Stimulated activated CD8-positive, alpha-beta memory T cell treated with anti-CD3 and anti-CD28 coated beads, Interleukin-4, amount 100 ng/mL, for 4 hours (primary cell): ENCODE results near the gene HSDL1.

ENCODE experiments used
- DNase-seq, 2 donors: peaks; one replicate each; pipeline ENCODE4 v3.0.0-alpha.2; 2020; ENCODE audit warnings: low read depth in 2 of 2, low spot score in 1 of 2

The HSDL1 gene

DNA sequence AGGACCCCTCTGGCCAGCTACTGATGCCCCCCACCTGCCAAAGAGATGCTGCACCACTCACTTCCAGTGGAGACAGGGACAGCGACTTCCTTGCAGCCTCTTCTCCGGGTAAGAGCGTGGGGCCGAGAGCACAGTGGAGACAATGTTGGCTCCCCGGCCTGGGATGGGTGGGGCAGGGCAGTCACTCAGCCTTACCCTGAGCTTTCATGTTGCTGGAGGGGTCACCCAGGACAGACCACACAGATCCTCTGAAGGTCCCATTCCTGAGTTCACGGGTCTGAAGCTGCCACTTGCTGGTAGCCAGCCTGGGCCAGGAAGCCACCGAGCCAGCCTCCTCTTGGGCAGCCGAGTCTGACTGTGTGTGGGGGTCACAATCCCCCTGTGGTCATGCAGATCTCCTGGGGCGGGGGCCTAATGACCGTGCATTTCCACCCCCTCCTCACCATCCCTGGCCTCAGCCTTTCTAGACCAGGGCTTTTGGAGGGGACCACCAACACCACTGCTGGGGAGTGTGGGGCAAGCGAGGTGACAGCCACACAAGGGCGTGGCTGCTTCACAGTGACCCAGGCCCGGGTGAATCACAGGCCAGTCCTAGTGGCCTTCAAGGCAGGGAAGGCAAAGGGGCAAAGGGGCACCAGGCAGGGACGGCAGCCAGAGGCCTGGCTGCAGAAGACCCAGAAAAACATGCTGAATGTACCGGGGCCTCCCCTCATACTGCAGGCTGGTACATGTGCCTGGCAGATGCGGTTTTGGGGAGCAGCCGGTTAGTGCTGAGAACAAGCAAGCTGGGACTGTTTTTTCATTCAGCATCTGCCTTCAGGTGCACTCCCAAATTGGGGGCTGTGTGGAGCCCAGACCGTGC is 31.4 kb upstream of the HSDL1 start:
- no peak for DNase-seq

- peak in 1 of 2 donors; percentile 31 for DNase-seq
These were observed 30.5 kb upstream of the HSDL1 start for GRCh38 chr16:84175350-84176081.

- no peak for DNase-seq
These were observed 29.4 kb upstream of the HSDL1 start for GRCh38 chr16:84174396-84174795.

DNA sequence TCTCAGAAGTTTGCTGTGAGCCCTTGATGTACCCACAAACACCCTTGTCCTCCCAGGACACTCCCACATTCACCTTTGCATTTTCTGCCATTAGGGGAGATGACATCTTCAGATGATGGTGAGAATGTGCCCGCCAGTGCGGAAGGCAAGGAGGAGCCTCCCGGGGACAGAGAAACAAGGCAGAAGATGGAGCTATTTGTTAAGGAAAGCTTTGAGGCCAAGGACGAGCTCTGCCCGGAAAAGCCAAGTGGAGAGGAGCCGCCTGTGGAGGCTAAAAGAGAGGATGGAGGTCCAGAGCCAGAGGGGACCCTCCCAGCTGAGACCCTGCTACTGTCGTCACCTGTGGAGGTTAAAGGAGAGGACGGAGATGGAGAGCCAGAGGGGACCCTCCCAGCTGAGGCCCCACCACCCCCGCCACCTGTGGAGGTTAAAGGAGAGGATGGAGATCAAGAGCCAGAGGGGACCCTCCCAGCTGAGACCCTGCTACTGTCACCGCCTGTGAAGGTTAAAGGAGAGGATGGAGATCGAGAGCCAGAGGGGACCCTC is 24.9 kb upstream of the HSDL1 start:
- no peak for DNase-seq

GRCh38 chr16:84166796-84167695 is 22.1 kb upstream of the HSDL1 start:
- no peak for DNase-seq

DNA sequence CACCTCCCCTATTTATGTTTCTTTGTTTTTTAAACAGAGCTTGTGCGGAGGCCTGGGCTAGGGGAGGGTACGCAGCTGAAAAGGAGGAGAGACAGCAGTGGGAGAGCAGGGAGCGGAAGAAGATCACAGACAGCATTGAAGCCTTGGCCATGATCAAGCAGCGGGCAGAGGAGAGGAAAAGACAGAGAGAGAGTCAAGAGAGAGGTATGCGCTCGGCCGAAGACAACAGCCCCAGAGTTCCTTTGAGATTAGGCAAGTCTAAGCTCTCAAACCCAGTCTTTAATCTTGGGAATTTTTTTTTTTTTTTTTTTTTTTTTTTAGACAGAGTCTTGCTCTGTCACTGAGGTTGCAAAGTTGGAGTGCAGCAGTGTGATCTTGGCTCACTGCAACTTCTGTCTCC is 20.8 kb upstream of the HSDL1 start:
- DNase-seq = no peak

DNA sequence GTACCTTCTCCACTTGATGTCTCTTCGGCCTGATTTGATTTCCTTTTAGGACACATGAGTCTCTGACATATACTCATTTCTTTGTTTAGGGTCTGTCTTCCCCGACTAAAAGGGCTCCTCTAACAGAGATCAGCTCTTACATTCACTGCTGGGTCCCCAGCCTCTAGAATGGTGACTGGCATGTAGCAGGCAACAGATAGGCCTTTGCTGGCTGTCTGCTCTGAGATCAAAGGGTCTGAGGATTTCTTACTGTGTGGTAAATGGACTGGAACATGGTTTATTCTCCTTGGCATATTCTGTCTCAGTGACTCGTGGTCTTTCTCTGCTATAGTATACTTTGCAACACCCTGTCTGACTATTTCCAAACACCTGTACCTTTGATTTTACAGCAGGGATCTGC is 16.8 kb upstream of the HSDL1 start:
- no peak for DNase-seq

DNA sequence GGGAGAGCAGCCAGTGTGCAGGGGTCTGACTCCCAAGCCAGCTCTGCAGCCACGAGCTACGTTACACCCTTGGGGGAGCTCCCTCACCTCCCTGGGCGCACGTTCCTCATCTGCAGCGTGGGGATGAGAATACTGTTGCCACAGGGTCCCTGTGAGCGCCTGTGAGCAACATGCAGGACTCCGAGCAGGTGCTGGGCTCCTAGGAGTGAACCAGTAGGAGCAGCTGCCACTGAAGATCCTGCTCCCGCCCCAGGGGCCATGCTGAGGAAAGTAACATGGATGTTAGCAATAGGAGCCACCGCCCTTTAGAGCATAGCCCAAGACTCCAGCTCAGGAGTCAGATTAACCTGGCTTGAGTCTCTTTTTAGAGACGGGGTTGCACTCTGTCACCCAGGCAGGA is 16.1 kb upstream of the HSDL1 start:
- no peak for DNase-seq

- DNase-seq = no peak
These were observed 14.8 kb upstream of the HSDL1 start for GRCh38 chr16:84159800-84160199.

DNA sequence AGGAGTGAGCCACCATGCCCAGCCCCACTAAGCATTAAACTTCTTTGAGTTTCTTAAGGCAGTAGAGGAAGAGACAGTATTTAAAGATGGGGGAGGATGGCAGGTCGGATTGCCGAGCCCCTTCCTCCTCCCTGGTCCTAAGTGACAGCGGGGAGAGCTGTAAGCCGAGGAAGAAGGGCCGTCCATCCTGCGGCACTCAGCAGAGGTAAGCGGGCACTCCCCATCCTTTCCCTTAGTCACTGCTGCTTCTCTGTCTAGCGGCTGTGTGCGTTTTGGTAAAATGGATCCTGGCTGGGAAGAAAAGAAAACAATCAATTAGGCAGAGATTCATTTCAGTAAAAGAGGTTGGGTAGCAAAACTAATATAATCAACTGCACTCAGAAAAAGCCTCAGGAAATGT is 14.0 kb upstream of the HSDL1 start:
- DNase-seq = no peak

- DNase-seq = no peak
These were observed 11.4 kb upstream of the HSDL1 start for GRCh38 chr16:84156342-84156784.

DNA sequence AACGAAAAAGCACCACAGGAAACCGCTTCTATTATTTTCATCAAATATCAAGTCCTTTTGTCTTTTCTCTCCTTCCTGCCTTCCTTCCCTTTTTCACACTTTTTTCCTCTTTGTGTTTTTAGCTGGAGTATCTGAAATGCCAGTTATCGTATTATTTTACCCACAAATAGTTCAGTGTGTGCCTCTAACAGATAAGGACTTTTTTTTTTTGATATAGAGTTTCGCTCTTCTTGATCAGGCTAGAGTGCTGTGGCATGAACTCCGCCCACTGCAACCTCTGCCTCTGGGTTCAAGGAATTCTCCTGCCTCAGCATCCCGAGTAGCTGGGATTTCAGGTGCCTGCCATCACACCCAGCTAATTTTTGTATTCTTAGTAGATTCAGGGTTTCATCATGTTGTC is 10.8 kb upstream of the HSDL1 start:
- no peak for DNase-seq

DNA sequence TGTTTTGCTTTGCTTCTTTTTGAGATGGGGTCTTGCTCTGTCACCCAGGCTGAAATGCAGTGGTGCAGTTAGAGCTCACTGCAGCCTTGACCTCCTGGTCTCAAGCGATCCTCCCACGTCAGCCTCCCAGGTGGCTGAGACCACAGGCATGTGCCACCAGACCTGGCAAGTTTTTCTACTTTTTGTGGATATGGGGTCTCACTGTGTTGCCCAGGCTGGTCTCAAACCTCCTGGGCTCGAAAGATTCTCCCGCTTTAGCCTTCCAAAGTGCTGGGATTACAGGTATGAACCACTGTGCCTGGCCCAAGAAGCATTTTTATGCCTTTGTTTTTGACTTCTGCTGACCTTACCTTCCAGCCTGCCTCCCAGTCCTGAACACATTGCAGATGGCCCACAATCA is 10.2 kb upstream of the HSDL1 start:
- no peak for DNase-seq

DNA sequence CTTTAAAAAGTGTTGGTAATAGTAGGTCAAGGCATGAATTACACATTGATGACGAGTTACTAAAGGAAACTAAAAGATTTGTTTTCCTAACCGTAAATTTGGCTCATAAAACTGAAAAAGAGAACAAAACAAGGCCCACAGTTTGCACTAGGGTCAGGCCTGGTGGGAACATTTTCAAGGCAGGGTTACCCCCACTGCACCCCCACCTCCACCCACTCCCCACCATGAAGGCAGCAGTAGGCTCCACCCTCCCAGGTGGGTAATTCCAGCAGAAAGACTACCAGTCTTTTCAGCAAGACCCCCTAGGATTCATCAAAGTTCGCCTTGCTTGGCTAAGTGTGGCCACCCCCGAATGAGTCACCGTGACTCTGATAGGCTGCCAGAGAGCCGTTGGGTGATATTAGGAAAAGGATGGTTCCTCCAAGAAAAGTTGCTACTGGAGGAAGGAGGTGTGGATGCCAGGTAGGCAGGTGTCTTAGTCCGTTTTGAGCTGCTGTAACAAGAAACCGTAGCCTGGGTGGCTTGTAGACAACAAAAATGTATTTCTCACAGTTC is 8.8 kb upstream of the HSDL1 start:
- no peak for DNase-seq

GRCh38 chr16:84150926-84151325 is 5.9 kb upstream of the HSDL1 start:
- no peak for DNase-seq

GRCh38 chr16:84144209-84144858 is 643 bp downstream of the HSDL1 start:
- no peak for DNase-seq

GRCh38 chr16:84143784-84144199 is 1.2 kb downstream of the HSDL1 start:
- DNase-seq = no peak

DNA sequence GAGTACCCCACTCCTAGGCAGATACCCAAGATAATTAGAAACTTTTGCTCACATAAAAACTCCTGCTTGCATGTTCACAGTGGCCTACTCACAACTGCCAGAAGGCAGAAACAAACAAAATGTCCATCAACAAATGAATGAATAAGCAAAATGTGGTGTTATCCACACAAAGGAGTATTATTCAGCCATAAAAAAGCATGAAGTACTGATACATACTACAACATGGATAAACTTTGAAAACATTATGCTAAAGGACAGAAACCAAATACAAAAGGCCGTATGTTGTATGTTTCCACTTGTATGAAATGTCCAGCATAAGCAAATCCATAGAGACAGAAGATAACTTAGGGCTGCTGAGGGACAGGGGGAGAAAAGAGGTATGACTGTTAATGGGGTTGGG is 1.9 kb downstream of the HSDL1 start:
- no peak for DNase-seq

DNA sequence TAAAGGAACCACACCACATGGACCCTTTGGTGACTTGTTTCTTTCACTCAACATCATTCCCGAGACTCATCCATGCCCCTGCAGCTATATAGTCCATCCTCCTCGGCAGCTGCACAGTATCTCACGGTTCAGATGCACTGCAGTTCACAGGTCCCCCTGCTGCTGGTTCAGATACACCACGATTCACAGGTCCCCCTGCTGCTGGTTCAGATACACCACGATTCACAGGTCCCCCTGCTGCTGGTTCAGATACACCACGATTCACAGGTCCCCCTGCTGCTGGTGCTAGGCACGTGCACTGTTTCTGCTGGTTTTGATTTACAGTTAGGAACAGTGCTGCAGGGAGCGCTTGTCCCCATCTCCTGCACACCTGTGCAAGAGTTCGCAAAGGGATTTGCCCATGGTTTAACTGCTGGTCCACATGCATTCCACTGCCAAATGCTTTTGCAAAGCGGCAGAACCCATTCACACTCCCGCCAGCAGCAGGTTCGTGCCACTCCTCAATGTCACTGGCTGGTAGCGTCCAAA is 3.8 kb downstream of the HSDL1 start:
- no peak for DNase-seq

DNA sequence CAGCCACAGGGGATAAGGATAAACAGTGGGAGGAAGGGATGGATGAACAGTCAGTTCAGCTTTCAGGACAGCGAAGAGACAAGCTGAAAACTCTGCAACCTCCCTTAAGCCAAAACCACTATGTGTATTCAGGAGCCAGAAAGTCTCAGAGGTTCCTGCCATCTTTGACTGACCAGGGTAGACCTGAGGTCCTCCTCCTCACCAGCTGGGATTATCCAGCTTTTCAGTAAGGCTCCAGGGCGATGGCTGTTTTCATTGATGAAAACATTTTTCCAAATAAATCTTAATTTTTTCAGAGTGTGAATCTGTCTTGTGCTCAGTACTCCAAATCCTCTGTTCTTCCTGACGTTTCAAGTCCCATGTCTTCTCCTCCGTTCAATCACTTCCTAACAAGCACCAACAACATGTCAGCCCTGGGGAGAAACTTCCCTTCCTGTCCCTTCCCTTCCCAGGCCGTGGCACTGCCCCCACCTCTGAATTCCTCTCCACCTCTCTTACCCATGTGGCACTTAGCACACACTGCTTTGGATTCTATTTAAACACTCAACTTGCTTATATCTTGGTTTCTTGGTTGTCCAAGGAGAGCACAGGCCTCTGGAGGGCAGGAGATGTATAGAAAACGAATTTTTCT is 5.2 kb downstream of the HSDL1 start:
- no peak for DNase-seq
